HFFc6 (cell line): ENCODE results near the gene MYH7B. TPM values are rescaled to one million over a fixed set of nuclear protein-coding genes. Genes with fewer than 3 reads are reported as not detected.

Experiments
- DNase-seq: peaks from one replicate; pipeline ENCODE4 v3.0.0-alpha.2; 2018
- H3K27ac Mint-ChIP-seq: 2 replicates; pipeline ENCODE4 v1.8.0; 2020; ENCODE audit warnings: mild to moderate bottlenecking, mixed read lengths
- H3K27me3 Mint-ChIP-seq: 2 replicates; pipeline ENCODE4 v1.8.0; 2021; ENCODE audit warnings: mild to moderate bottlenecking, moderate library complexity, mixed read lengths; ENCODE audit not compliant: insufficient read depth
- H3K36me3 Mint-ChIP-seq: 2 replicates; pipeline ENCODE4 v1.8.0; 2021; ENCODE audit warnings: low read depth, mixed read lengths
- H3K4me1 Mint-ChIP-seq: 2 replicates; pipeline ENCODE4 v1.8.0; 2020; ENCODE audit warnings: low read depth, mixed read lengths
- H3K4me3 Mint-ChIP-seq: 2 replicates; pipeline ENCODE4 v1.8.0; 2020; ENCODE audit warnings: mild to moderate bottlenecking, moderate library complexity, mixed read lengths
- H3K9me3 Mint-ChIP-seq: 2 replicates; pipeline ENCODE4 v1.8.0; 2020; ENCODE audit warnings: mild to moderate bottlenecking, mixed read lengths
- CTCF ChIP-seq: fragments of 200-600 bp; sonication (generic); IDR thresholded peaks from 2 replicates; pipeline ENCODE4 v1.5.0; 2021; ENCODE audit warnings: antibody characterized with exemption, mild to moderate bottlenecking
- total RNA-seq, 6 experiments: library from RNA; stranded (reverse); fragmentation: NEBNext Ultra II Directional; extraction: Animal tissue kit (Norgen Biotek cat#: 25700); gene quantifications; 2 replicates in 1 of 6; 3 replicates in 5 of 6; pipeline ENCODE4 v1.2.3, GENCODE V29; 2021

MYH7B gene
- total RNA-seq, 6 experiments from 2014 or later, result 0.07 to 0.19 TPM; not detected in 4

- no peaks in the 10 kb centered on the region for H3K4me1 Mint-ChIP-seq
Measured at GRCh38 chr20:34994509-34995131, 39.0 kb downstream of the MYH7B start.

GRCh38 chr20:34995192-34995591 lies 39.5 kb downstream of the MYH7B start:
- no peak for DNase-seq
- Mint-ChIP-seq H3K9me3 (no peaks in the 10 kb centered on the region), H3K36me3 (peaks cover 9% of the 10 kb centered on the region; the same call in 1 of the 2 replicates), H3K27ac (no peak overlapping the region), H3K27me3 (peaks cover 14% of the 10 kb centered on the region), H3K4me1 (no peaks in the 10 kb centered on the region), H3K4me3 (no peak overlapping the region)
- TF ChIP-seq CTCF, result no peak

More at GRCh38 chr20:34994509-34995131, 39.0 kb downstream of the MYH7B start:
- peaks cover 9% of the 10 kb centered on the region; the same call in 1 of the 2 replicates for H3K36me3 Mint-ChIP-seq
- H3K9me3 Mint-ChIP-seq, result no peaks in the 10 kb centered on the region
- TF ChIP-seq CTCF, result no peak
- DNase-seq, result no peak
- H3K4me3 Mint-ChIP-seq, result no peak overlapping the region
- H3K27ac Mint-ChIP-seq, result no peak overlapping the region
- peaks cover 14% of the 10 kb centered on the region for H3K27me3 Mint-ChIP-seq

- H3K4me1 Mint-ChIP-seq, result no peaks in the 10 kb centered on the region
- TF ChIP-seq CTCF, result no peak
- peaks cover 9% of the 10 kb centered on the region; the same call in 1 of the 2 replicates for H3K36me3 Mint-ChIP-seq
- no peak overlapping the region for H3K4me3 Mint-ChIP-seq
- no peak overlapping the region for H3K27ac Mint-ChIP-seq
- H3K27me3 Mint-ChIP-seq, result peaks cover 14% of the 10 kb centered on the region
- DNase-seq, result no peak
- no peaks in the 10 kb centered on the region for H3K9me3 Mint-ChIP-seq
Measured at GRCh38 chr20:34995696-34996095, 40.0 kb downstream of the MYH7B start.

GRCh38 chr20:34996243-34997028 lies 40.8 kb downstream of the MYH7B start:
- no peak overlapping the region; the same call in 1 of the 2 replicates for H3K4me3 Mint-ChIP-seq
- H3K36me3 Mint-ChIP-seq, result peaks cover 9% of the 10 kb centered on the region; the same call in 1 of the 2 replicates
- no peaks in the 10 kb centered on the region for H3K9me3 Mint-ChIP-seq
- H3K4me1 Mint-ChIP-seq, result no peaks in the 10 kb centered on the region
- H3K27me3 Mint-ChIP-seq, result peaks cover 11% of the 10 kb centered on the region
- no peak overlapping the region for H3K27ac Mint-ChIP-seq
- DNase-seq, result no peak
- TF ChIP-seq CTCF, result no peak

GRCh38 chr20:34997131-34997561 lies 41.5 kb downstream of the MYH7B start:
- no peak overlapping the region for H3K27ac Mint-ChIP-seq
- H3K9me3 Mint-ChIP-seq, result no peaks in the 10 kb centered on the region
- H3K36me3 Mint-ChIP-seq, result peaks cover 9% of the 10 kb centered on the region; the same call in 1 of the 2 replicates
- TF ChIP-seq CTCF, result no peak
- H3K4me1 Mint-ChIP-seq, result no peaks in the 10 kb centered on the region
- no peak overlapping the region for H3K4me3 Mint-ChIP-seq
- no peak for DNase-seq
- peaks cover 10% of the 10 kb centered on the region for H3K27me3 Mint-ChIP-seq
